ENCODE data around the gene SCN2A. TPM values are rescaled to one million over a fixed set of nuclear protein-coding genes. Genes with fewer than 3 reads are reported as not detected.

The SCN2A gene
- polyA plus RNA-seq, 2 of the 4 experiments (the other 2 are of a cell fraction): 0.01 to 0.05 TPM

Other genes with a start within 250 kb of the SCN2A start
- gene SCN3A, start 35.4 kb upstream of the SCN2A start, polyA plus RNA-seq (2011; rRNA removed): 0.07 and 0.12 TPM in 2 replicates
- gene SCN3A, start 35.4 kb upstream of the SCN2A start, polyA plus RNA-seq (2017; fragmentation: RNase III; extraction: RNeasy Plus Mini Kit Qiagen cat#74134 plus additional on column Dnase treatment): 0.01 to 0.05 TPM (median 0.03 TPM) in 3 replicates
- gene CSRNP3, start 230.3 kb downstream of the SCN2A start, polyA plus RNA-seq (2011; rRNA removed): 0.08 and 0.25 TPM in 2 replicates
- gene CSRNP3, start 230.3 kb downstream of the SCN2A start, polyA plus RNA-seq (2017; fragmentation: RNase III; extraction: RNeasy Plus Mini Kit Qiagen cat#74134 plus additional on column Dnase treatment): 0.01 to 0.08 TPM (median 0.05 TPM) in 3 replicates

All from A549 (cell line).